Measurements from ENCODE around the gene SIX3.

SIX3 gene

DNA sequence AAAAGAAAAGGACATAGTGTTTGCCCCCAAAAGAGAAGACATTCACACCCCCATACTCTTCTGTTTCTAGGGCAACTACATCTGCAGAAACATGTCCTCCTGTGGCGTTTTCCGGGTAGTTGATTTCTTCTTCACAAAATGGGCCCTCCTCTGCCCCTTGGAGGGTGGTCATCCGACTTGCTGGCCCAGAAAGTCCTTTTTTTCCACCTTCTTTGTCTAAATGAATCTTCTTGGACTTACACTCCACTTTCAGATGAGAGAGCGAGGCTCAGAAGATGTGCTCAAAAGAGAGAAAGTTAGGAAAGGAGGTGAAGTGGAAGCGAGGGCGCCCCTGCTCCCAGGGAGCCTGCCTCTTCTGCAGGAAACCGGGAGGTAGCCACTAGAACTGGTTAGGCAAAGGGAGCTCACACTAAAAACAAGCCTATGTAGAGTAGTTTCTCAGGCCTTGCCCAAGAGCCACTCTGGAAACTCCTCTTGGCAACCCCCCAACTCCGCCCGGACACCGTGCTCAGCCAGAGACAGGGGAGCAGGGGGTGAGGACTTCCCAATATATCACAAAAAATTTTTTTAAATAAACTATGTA is 10.2 kb upstream of the SIX3 start:
- DNase-seq = no peak

DNA sequence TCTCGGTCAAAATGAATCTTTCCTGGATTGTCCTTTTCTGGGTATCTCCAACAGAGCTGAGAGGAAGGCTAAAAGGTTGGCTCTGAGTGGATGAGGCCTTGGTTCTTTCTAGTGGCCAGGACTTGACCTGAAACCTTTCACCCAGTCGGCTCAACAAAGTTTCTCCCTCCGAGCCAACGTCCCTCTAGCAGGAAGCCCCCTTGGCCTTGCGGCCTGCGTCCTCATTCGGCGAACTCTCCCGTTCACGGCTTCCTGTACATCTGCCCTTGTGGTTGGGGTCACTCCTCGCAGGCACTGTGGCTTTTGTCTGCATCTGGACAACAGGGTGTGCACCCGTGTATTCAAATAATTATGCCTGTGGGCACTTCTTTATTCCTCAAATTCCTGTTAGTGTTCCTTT is 9.4 kb upstream of the SIX3 start:
- no peak for DNase-seq

DNA sequence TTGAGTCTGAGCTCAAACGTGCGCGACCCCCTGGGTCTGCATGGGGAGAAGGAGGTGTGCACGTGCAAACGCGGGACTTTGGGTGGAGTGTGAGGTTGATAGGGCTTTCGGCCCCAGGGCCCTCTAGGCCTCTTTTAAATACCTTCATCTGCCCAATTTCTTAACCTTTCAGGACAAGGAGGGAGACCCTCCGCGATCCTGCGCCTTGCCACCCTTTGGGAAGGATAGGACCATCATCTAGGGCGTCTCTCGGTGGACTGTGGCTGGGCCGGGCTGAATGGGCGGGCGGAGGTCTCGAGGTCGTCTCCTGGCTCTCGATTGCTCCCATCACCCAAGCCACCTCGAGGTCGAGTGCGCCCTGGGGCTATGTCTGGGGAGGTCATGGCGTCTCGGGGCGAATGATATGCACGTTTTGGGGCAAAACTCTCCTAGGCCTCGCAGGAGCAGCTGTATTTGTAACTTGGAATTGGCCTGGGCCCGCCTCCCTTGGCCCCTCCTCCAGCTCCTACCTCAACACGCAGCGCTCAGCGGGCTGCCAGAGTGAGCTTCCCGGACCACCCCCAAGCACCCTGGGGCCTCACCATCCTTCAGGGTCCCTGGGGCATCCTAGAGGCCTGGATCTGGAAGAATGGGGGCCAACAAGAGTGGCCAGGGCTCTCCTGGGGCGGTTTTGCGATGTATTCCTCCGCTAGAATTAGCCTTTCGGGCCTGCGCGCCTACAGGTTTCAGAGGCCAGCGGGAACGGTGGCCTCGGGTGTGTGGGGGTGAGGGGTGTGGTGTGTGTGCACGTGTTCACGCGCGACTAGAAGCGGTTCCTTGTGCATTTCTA is 8.7 kb upstream of the SIX3 start:
- no peak for DNase-seq

DNA sequence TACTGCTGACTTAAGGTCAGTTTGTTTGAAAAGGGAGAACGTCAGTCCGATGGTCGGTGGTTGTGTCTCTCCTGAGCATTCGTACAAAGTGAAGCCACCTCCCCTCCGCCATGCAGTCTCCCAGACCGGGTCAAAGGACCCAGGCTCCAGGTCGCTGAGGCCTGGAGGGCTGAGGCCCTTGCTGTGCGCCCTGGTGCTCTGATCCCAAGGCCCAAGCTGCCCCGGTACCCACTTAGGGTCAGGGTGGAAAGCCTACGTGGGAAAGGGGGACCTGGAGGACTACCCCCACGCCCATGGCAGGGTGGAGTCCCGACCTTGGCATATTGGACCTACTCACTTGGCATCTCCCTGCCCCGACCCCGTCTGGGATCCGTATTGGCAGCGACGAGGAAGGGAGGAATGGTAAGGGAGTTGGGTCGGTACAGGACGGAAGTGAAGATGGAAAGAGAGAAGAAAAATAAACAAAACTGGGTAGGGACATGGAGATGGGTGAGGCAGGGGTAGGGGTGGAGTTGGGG is 8.0 kb upstream of the SIX3 start:
- no peak for DNase-seq

DNA sequence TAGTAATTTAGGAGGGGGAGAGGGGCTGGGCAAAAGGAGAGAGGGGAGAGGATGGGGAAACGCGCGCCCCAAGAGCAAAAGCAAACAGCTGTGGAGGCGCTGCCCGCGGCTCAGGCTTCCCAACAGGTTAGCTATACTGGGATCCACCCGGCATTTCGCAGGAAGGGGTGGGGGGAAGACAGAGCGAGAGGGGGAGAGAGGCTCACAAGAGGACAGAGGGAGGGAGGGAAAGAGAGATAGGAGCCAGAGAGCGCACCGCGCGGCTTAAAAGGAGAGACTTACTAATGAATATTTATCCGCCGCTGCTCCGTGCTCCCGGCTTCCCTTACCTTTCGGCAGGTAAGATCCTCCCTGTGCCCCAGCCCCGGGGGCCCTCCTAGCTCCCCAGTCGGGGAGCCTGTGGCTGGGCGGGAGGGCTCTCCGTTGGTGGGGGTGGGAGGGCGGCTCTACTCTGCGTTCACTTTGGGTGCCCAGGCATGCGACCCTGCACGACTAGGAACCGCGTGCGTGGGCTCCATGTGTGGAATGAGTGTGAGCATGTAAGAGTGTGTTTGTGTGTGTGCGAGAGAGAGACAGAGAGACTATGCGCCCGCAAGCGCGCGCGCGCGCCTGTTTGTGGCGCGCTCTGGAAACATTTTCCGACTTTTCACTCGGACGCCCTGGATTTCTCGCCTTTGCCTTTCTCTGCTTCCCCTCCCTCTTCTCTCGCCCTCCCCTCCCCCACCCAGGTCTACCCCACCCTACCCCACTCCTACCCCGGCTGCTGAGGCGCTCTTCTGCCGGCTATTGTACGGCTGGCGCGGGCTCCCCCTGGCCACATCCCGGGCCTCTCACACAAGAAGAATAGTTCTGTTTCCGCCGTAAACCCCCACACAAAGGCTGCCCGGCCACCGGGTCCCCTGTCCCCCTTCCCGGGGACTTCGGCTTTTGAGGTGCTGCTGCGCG is 7.2 kb upstream of the SIX3 start:
- no peak for DNase-seq

DNA sequence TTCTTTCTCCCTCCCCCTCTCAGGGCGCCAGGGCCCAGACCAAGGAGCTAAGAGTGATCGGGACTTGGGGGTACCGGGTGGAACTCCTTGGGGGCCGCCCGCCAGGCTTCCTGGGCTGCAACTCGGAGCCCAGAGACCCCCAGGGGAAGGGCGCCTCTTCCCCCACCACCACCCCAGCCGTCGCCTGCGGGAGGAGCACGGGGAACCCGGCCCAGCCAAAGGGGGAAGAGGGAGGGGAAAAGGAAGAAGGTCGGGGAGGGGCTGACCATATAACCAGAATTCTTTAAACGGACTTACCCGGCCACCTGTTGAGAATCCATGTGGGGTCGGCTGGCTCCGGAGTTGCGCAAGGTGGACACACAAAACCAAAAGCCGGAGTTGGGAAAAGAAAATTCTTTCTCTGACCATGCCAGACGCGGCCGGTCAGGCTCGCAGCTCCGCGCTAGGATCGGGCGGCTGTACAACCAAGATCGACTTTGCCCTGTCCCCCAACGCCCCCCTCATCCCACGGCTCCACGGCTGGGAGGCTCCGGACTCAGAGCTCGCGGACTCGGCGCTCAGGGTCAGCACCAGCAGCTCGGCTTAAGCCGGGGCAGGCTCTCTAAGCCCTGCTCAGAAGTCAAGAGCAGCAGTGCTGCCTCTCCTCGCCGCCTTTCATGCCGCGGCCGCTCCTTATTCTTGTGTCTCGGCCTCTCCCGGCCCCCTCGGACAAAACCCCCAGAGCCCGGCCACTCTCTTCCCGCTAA is 6.3 kb upstream of the SIX3 start:
- DNase-seq = no peak

DNA sequence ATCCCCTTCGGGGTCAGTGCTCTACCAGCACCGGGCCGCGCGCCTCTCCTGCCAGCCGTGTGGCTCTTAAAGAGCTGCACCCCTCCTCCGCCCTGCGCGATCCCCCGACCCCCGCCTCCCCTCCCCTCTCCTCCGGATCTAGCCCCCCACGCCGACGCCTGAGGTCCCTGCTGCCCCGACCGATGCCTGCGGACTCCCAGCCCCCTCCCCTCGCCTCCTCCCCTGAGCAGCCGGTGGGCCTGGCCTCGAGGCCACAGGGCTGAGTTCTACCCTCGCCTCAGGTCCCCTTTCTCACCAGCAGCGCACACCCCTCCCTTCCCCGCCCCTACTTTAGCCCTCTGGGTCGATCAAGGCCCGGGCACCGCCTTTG is 5.8 kb upstream of the SIX3 start:
- no peak for DNase-seq

DNA sequence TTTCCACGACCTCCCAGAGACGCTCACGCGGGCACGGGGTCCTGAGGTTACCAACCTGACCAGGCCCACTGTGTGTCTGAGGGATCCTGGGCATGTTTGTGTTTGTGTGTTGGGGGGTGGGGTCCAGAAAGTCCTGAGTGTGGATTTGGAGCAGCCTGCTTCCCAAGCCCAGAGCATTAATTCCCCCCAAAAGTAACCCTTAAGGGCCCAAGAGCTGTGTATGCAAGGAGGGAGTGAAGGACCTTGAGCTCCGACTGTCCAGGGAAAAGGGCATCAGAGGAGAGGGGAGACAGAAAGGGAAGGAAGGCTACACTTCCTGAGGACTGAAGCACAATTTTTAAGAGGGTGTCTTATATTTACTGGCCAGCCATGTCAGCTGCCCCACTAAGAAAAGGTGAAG is 5.2 kb upstream of the SIX3 start:
- no peak for DNase-seq

DNA sequence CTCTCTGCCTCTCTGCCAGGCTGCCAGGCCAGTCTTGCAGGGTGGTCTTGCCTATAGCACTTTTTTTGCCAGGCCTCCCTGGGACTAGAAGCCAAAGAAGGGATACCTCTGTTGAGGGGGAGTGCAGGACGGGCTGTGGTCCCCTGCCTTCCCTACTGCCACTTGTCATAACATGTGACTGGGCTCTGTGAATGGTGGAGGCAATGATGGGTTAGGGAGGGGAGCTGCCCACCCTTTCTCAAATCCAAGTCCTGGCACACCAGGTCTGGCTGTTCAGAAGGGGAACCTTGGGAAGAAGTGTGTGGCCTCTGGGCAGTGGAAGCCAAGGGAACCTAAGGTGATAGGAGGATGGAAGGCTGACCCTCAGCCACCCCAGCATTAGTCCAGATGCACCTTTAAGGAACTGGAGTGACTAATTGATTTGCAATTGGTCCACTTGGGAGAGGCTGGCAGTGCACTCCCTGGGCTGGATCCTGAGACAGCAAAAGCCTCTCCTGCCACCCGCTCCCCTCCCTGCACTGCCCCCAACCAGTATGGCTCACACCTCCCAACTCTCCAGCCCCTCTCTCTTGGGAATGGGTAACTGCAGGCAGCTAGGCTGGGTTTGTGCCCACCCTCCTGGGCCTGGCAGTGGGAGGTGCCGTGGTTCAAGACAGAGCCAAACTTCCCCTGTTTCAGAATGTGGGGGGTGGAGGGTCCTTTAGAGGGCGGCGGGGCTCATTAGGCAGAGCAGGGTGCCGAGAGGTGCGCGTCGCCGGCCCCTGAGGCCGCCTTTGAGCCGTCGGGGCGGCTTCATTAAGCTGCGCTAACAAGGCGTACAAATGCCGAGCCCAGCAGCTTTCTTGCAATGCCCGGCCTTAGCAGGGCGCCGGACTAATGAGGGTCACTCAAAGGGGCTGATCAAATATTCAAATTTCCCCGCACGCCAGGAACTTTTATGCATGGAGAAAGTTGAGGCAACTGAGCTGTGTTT is 4.5 kb upstream of the SIX3 start:
- DNase-seq = no peak

DNA sequence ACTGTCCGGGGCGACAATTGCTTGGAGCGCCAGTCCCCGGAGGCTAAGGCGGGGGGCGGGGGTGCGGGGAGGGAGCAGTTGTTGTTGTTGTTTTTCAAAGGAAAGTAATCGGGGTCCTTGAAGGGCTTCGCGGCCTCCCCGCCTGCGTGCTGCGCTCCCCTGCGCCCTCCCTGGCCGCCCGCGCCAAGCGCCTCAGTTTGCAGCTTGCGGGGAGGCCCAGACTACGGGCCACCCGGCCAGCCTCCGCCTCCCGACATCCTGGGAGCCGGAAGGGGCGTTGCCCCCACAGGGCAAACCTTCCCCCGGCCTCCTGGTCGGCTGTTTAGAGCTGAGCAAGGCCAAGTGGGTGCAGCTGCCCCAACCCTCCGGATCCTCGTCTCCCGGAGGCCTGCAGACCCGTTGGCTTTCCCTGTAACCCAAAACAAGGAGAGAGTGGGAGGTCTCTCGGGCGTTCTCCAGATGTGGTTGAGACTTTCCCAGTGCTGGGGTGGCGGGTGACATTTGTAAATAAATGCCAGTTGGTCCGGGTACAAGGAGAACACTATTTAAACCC is 3.7 kb upstream of the SIX3 start:
- no peak for DNase-seq

DNA sequence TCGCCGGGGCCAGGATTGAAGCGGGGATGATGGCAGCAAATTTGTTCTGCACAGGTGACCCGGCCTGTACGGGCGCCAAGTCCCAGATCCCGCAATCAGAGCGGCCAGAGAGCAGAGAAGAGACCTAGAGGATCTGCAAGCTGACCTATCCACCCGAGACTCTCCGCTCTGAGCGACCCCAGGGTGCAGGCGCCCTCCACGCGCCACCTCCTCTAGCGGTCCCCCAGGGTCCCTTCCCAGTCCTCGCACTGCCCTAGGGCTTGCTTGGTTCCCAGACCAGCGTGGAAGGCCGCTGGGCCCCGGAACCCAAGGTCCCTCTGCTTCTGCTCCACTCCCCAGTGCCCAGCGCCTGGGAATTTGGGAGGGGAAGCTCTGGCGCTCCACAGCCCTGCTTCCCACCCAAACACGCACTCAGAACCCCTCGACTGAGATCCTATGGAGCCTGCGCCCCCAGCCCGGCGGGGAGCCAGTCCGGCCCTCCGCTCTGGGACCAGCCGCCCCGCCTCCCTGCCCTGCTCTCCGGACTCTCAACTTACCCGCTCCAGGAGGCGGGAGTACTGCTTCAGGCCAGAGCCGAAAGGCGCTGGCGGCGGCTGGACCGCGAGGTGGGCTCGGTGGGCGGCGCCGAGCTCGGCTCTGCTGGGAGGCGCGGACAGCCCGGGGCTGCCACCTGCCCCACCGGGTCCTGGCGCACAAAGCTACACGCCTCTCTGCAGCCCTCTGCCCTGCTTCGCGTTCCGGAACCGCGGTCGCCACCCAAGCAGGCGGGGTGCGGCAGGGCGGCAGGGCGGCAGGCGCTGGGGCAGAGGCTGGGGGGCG is 3.0 kb upstream of the SIX3 start:
- DNase-seq = no peak

DNA sequence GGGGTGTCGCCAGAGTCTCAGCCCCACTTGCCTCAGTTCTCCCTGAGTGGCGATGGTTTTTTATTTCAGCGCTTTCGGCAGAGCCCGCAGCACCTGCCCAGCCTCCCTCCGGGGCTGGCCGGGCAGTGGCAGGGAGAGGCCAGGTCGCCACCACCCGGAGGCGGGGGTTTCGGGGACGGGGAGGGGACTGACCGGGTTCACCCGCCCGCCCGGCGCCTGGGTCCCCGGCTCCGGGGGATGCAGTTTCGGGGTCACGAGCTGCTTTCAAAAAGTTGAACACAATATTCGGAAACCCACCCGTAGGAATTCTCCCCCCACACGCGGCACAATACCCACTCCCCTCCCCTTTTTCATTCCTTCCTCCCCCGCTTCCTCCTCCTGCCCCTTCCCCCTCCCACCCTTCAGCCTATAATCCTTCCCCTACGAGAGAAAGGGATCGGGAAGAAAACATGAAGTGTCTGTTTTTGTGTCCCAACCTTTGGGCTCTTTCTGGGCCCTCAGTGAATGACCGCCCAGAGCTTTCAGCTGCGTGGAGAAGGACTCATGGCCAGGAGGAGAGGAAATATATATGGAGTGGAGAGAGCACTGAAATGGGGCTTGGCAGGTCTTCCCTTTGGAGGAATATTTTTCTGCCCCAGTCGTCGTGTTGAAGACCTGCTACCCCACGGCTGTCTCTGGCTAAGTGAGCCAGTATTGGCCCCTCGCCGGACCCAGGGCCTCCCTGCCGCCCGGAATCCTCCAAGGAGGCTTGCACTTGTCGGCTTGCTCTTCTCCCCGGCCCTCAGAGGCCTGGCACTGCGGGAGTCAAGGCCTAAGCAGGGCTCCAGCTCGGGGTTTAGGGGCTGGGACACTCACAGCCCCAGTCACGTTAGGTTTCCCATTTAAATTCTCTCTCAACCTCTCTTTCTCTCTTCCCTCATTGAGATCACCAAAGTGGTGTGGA is 2.1 kb upstream of the SIX3 start:
- DNase-seq = no peak

DNA sequence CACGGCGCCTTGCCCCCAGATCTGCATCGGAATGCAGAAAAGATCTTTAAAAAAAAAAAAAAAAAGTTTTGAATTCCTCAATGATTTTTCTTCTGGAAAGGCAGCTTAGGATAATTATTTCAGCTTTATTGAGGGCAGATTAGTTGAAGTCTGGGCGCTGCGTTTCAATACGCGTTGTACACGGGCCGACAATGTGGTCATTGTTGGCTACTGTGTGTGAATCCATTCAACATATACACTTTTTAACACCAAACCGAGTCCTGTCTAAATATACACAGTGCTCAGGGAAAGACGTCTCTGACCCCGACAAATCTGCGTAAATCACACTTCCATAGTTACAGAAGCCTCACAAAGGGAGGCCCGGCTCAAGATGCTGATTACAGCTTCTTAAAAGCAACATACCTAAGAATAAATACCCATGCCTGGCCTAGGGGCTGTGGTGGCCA is 1.4 kb upstream of the SIX3 start:
- DNase-seq = no peak

DNA sequence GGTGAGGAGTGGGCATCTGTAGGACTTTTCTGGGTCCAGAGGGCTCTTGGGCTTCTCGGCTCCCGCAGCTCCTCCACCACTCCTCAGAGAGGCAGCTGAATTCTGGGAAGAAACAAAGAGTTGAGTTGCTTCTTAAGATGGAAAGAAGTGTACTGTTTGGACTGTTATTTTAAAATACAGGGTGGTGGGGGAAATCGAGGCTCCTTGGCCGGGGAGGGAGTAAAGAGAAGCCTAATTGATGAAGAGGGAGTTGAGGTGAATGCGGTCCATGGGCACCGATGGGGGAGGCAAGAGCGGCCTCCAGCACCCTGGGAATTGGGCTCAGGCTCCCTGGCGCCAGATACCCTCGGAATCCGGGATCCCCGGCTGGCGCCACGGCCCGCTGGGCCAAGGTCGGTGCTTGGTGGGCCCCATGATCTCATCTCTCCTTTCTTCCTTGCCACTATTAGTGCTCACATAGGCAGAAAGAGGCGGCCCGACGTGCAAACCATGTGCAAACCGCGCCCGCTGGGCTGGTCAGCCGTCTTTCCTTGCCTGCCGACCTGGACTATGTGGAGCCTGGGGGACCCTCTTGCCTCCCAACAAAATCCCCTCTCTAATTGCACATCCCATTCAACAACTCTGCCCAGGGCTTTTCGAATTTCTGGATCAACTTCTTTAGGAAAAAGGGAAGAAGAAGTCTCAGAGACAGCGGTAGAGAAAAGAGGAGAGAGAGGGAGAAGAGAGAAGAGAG is 604 bp upstream of the SIX3 start:
- no peak for DNase-seq

DNA sequence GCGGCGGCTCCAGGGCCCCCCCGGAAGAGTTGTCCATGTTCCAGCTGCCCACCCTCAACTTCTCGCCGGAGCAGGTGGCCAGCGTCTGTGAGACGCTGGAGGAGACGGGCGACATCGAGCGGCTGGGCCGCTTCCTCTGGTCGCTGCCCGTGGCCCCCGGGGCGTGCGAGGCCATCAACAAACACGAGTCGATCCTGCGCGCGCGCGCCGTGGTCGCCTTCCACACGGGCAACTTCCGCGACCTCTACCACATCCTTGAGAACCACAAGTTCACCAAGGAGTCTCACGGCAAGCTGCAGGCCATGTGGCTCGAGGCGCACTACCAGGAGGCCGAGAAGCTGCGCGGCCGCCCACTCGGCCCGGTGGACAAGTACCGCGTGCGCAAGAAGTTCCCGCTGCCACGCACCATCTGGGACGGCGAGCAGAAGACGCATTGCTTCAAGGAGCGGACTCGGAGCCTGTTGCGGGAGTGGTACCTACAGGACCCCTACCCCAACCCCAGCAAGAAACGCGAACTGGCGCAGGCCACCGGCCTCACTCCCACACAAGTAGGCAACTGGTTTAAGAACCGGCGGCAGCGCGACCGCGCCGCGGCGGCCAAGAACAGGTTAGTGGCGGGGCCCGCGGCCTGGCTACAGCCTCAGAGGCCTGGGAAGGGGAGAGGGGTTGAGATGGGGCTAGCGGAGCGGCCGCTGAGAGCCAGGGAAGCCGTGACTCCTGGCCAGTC is 965 bp downstream of the SIX3 start:
- no peak for DNase-seq

DNA sequence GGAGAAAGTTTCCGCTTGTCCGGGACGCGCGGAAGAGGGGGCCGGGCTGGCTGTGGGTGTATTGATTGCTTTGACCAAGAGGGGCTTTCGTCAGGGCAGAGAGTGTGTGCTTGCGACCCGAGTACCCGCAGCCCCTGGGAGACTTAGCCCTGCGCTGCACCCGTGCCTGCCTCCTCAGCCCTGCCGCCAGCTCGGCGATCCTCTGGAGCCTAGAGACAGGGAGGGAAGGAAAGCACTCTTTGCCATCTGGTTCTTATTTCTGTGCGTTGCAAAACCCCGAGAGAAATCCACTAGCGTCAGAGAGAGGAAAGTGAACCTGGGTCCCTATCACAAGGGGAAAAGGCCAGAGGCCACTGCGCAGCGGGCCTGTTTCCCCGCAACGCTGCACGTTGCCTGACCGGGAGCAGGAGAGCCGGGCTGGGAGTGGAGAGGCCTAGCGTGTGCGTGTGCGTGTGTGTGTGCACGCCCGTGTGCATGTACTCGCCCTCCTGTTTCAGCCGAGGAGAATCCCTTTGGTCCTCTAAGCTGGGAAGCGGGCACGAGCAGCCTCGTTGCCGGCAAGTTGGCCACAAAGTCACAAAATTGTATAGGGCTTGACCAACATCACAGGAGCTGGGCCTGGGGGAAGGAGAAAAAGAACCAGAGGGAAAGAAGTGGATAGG is 1.7 kb downstream of the SIX3 start:
- no peak for DNase-seq

DNA sequence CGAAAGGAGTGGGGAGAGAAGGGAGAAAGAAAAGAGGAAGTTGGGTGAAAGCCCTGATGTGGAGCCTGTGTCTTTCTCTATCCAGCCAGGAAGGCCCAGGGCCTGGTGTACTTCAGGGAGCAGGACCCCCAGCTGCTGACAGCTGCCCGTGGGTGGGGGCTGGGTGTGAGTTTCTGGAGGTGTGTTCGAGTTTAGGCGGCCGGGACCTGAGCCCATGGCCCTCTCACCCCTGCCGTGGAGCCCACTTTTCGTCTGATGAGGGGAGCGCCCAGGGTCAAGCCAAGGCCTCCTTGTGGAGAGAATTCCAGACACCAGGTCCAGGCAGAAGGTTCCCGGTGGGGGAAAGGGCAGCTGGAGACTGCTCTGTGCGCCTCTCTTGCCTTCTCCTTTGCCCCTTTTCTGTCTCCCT is 2.2 kb downstream of the SIX3 start:
- no peak for DNase-seq

Measured in activated T-cell treated with anti-CD3 and anti-CD28 coated beads for 4 hours (primary cell).